Epithelial cell of prostate (primary cell): ENCODE measurements around the gene LEPR.

Source experiments
- DNase-seq: peaks from one replicate; pipeline ENCODE4 v3.0.0-alpha.2; 2011; ENCODE audit warnings: low read depth, low spot score
- H3K27ac ChIP-seq: fragments of 450-650 bp; 2 replicates; pipeline ENCODE4 v1.5.1; 2017; ENCODE audit warnings: mild to moderate bottlenecking

LEPR gene

GRCh38 chr1:65407877-65408276, 12.6 kb upstream of the LEPR start:
- no peak overlapping the region for H3K27ac ChIP-seq
- DNase-seq: no peak

GRCh38 chr1:65409314-65409713, 11.2 kb upstream of the LEPR start:
- no peak overlapping the region for H3K27ac ChIP-seq
- DNase-seq: no peak

- H3K27ac ChIP-seq: no peak overlapping the region
- no peak for DNase-seq
Measured at GRCh38 chr1:65409816-65410326, 10.6 kb upstream of the LEPR start.

GRCh38 chr1:65412256-65412983, 8.0 kb upstream of the LEPR start:
- H3K27ac ChIP-seq: peak overlapping the region; percentile 6
- no peak for DNase-seq

GRCh38 chr1:65412984-65413375, 7.5 kb upstream of the LEPR start:
- no peak overlapping the region for H3K27ac ChIP-seq
- no peak for DNase-seq

- H3K27ac ChIP-seq: no peak overlapping the region
- DNase-seq: no peak
Measured at GRCh38 chr1:65414538-65414937, 5.9 kb upstream of the LEPR start.

GRCh38 chr1:65416767-65417166, 3.7 kb upstream of the LEPR start:
- no peak overlapping the region for H3K27ac ChIP-seq
- no peak for DNase-seq

- peak overlapping the region; percentile 98 for H3K27ac ChIP-seq
- DNase-seq: no peak
Measured at GRCh38 chr1:65417729-65418128, 2.7 kb upstream of the LEPR start.

- no peak for DNase-seq
- peak overlapping the region; percentile 98 for H3K27ac ChIP-seq
Measured at GRCh38 chr1:65418522-65419185, 1.8 kb upstream of the LEPR start.

GRCh38 chr1:65419681-65420589, 533 bp upstream of the LEPR start:
- DNase-seq: peak; percentile 80
- peak overlapping the region; percentile 98 for H3K27ac ChIP-seq

GRCh38 chr1:65421351-65422025, 1.0 kb downstream of the LEPR start:
- DNase-seq: no peak
- H3K27ac ChIP-seq: peak overlapping the region; percentile 98

- DNase-seq: no peak
- peak overlapping the region; percentile 98 for H3K27ac ChIP-seq
Measured at GRCh38 chr1:65422241-65423203, 2.1 kb downstream of the LEPR start.

- DNase-seq: peak; percentile 80
- peak overlapping the region; percentile 98 for H3K27ac ChIP-seq
Measured at GRCh38 chr1:65423884-65424572, 3.6 kb downstream of the LEPR start.

GRCh38 chr1:65424573-65424889, 4.1 kb downstream of the LEPR start:
- no peak for DNase-seq
- peak overlapping the region; percentile 98 for H3K27ac ChIP-seq

GRCh38 chr1:65425006-65425405, 4.5 kb downstream of the LEPR start:
- H3K27ac ChIP-seq: peak overlapping the region; percentile 98
- DNase-seq: no peak

- peak overlapping the region; percentile 98 for H3K27ac ChIP-seq
- no peak for DNase-seq
Measured at GRCh38 chr1:65425697-65426096, 5.2 kb downstream of the LEPR start.

- H3K27ac ChIP-seq: peak overlapping the region; percentile 74
- DNase-seq: no peak
Measured at GRCh38 chr1:65429078-65429477, 8.6 kb downstream of the LEPR start.

- H3K27ac ChIP-seq: peak overlapping the region; percentile 74
- no peak for DNase-seq
Measured at GRCh38 chr1:65429806-65430205, 9.3 kb downstream of the LEPR start.
